GM18498 (cell line): ENCODE data around the gene NUTF2.
A peak's percentile ranks its signal among the peaks of the same experiment; 100 is the strongest.

ENCODE experiments used
- ATAC-seq: cut with Tn5 transposase; IDR thresholded peaks from one replicate; pipeline ENCODE4 v1.9.1; 2021; ENCODE audit warnings: mild to moderate bottlenecking, moderate library complexity; ENCODE audit not compliant: unreplicated experiment

The NUTF2 gene

DNA sequence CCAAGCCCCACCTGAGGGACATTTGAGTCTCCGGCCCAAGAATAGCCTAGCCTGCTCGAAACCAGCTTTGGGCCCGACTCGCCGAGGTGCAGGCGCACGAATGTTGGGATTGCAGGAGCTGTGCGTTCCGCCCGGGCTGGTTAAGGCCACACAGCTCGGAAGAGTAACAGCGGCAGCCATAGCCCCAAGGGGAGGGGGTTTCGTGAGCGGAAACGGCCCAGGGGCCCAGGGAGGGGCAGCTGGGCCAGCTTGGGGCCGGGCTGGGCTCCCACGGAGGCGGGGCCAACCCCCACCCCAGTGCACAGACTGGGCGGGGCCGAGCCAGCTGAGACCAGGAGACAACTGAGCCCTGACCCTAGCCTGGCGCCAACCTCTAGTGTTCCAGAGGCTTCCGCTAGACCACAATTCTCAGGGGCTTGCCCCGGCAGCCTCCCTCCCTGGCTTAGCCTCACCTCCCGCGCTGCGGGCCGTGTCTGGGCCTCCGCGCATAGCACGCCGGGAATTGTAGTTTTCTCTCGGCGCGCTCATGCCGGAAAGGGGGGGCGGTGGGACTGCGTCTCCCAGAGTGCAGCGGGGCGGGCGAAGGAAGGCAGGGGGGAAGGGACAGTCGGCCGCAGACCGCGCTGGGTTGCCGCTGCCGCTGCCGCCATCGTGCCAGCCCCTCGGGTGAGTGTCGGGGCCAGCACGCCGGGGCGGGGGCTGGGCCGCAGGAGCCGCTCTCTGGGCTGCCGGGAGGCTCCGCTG is at the start of gene NUTF2:
NUTF2 (plus strand) TSS at position 614 of the 744 bp plus-strand sequence. CDS start 18,198 bp downstream, outside the sequence.
- peak; percentile 61 for ATAC-seq

DNA sequence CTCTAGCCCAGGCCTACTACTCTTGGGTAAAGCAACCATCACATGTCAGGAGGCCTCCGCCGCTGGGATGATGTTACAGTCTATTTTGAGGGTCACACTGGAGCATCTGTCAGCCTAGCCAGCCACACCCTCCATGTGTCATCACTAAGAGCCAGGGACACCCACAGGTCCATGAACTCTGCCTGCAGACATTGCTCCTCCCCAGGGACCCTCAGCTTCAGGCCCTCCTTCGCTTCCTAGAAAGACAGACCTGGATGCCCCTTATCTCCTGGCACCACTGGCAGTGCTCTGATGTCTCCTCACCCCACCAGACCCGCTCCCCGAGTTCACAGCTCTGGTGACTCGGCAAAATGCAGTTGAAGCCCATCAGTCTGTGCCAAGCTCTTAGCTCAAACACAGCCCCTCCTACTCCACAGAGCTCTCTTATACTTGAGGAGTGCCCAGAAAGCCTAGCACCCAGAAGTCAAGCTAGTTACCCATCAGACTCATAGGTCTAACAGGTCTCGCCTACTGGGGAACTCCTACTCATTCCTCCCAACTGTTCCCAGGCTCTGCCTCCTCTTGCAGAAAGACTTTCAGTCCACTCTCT is 46.3 kb upstream of the NUTF2 start:
- no peak for ATAC-seq

DNA sequence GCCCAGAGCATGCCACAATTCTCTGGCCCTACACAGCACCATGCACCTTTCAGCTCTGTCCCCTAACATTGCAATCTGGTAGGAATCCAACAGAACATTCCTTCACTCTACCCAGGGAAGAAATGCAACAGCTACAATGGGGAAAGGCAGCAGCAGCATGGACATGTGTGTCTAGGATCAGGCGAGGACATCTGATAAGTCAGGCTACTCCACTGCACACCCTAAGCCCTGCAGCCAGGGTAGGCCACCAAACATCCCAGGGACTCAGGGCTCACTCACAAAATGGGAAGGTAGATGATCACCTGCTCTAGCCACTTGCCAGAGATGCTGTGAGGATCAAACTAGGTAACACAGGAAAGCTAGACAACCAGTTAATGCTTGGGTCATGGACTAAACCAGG is 45.5 kb upstream of the NUTF2 start:
- no peak for ATAC-seq

DNA sequence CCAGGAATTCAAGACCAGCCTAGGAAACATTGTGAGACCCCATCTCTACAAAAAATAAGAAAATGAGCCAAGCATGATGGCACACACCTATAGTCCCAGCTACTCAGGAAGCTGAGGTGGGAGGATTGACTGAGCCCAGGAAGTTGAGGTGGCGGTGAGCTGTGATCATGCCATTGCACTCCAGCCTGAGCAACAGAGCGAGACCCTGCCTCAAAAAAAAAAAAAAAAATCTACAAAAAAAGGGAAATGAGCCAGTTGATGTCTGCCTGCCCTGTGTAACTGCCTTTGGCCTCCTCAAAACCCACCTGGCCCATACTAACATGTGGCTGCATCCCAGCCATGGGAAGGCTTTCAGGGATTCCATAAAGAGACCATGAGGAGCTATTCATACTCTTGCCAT is 44.9 kb upstream of the NUTF2 start:
- ATAC-seq = no peak

DNA sequence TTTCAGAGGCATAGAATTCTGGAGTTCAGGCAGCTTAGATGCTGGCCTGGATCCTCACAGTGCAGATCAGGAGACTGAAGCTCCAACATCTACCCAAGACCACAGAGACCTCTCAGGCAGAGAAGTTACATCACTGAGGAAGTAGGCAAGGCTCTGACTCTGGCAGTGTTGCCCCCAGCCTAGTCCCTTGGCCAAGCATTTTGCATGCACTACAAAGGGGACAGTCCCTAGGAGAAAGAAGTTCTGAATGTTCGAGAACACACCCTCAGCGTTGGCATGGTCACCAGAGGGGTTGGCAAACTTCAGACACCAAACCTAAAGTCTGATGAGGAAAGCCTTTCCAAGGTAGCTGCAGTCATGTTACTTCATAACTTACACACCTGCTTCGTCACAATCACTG is 42.8 kb upstream of the NUTF2 start:
- ATAC-seq = no peak

DNA sequence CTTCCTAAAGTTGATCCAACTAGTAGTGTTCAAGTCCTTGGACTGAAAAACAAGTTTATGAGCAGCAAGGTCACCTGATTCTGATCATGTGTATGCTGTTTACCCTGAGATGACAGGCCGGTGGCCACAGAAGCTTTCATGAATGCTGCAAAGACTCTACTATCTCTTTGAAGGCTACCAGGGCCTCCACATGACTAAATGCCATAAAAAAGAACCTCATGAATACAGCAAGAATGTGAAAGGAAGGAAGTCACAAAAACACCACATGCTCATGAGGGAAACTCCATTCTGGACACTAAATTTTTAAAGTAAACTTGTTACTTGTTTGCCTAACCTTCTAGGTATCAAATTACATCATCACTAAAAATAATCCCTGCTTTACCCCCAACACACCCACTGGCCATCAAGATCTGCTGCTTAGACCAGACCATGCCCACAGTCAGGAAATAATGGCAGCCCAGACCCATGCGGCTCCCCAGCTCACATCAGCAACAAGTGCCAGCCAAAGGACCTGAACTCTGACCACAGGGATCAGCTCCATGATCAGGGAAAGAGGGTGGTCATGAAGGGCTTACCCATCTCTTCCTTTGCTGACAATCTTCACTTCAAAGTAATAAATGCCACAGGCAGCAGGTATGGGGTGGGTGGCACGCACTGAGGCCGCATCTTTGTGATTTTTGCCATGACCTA is 41.7 kb upstream of the NUTF2 start:
- no peak for ATAC-seq

DNA sequence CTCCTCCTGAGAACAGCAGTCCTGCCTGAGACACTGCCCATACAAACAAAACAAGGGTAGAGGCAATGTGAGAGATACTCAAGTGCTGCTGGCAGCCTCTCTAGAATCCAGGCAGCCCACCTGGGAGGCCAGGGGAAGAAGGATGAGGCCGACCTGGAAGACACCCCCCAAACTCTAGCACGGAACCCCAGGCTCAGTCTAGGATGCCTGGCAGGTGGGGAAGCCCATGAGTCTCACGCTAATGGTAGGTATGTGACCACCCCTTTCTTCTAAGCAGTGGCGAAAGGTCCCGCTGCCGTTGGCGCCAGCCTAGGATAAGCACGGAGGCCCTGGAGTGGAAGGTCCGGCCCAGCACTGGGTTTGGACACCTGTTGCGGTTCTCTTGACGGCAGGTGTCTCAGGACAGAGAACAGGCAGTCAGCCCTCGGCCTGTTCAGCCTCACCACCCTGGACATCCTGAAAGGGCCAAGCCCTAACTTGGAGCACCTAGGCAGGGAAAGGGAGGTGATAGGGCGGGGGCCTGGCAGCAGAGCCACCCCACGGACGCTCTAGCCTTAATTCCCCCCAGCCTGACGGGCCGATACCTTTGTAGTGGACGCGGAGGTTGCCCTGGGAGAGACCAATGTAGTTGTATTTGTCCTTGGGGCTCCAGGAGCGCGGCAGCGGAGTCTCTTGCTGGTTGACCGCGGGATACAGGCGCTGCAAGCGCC is 40.9 kb upstream of the NUTF2 start:
- ATAC-seq = peak; percentile 1

DNA sequence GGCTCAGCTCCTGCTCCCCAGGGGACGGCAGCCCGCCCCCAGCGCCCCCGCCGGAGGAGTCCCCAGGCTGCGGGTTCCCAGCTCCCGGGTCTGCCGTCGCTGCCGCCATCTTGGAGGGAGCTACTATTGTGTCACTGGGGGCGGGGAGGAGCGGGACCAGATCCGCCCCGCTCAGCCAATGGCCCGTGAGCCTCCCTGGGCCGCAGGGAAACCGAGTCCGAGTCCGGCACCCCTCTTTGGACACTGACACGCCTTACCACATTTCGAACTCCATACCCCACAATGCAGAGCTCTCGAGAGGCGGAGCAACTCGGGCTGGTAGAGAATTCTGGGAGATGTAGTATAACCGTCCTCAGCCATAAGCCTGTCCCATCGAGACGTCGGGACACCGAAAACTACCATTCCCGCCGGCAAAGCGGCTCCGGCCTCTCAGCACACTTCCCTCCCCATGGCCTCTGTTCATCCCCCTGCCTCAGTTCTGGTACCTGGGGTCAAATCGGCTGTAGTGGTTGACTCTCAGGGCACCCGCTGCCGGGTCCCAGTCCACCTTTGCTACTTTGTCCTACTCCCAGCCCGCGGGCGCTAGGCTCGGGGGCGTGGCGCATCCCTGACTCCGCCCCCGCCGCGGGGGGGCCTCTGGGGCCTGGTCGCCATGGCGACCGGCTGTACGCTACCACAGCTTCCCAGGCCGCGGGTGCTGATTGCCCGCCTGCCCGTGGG is 40.1 kb upstream of the NUTF2 start, which contains the start of the genes RANBP10 and TSNAXIP1:
RANBP10 (minus strand) TSS at position 133 of the 720 bp plus-strand sequence; CDS start at position 109, 24 bp downstream.
TSNAXIP1 (plus strand) TSS at position 462 of the 720 bp plus-strand sequence. CDS start 261 bp downstream, outside the sequence.
- peak; percentile 90 for ATAC-seq

DNA sequence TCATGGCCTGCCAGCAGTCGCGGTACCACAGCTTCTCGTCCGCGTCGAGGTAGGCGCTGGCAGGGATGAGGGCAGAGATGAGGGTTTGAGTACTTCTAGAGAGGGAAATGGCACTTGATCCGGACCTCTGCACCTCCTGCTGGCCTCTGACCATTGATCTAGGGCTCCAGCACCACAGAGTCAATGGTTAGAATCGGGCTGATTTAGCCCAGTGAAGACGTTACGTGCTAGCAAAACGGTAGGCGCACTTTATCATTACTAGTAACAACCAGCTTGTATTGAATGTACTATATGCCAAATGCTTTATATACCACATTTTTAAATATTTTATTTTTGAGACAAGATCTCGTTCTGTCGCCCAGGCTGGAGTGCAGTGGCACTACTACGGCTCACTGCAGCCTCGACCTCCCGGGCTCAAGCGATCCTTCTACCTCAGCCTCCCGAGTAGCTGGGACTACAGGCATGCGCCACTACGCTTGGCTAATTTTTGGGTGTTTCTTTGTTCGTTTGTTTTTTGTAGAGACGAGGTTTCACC is 39.5 kb upstream of the NUTF2 start:
- no peak for ATAC-seq

DNA sequence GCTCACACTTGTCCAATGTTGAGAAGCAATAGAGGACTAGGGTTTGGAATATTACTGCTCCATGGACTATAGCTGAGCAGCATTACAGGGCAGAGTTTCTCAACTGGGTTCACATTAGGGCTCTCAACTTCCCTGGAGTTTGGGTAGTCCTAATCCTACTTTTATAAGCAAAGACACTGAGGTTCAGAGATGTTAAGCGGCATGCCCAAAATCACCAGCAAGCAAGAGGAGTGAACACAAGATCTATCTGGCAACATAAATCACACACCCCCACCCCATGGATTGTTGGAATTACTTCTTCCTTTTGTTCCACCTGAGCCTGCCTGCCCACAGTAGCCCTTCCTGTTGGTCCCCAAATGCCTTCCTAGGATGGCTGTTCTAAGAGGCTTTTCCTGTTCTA is 34.8 kb upstream of the NUTF2 start:
- no peak for ATAC-seq

DNA sequence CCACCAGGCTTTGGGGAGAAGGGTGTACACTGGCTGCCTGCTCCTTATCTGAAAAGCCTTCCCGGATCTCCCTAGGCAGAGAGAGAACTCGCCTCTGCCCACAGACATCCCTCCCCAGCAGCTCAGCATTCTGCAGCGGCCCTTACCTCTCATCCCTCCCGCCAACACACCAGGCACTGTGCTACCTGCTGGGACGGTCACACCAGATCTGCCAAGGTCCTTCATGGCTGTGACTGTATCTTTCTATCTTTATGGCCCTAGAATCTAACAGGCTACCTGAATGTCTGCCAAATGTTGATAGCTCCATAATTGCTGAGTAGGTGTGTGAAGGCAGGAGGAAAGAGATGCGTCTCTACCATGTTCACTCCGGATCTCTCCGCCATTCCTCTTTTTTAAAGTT is 32.2 kb upstream of the NUTF2 start:
- no peak for ATAC-seq

DNA sequence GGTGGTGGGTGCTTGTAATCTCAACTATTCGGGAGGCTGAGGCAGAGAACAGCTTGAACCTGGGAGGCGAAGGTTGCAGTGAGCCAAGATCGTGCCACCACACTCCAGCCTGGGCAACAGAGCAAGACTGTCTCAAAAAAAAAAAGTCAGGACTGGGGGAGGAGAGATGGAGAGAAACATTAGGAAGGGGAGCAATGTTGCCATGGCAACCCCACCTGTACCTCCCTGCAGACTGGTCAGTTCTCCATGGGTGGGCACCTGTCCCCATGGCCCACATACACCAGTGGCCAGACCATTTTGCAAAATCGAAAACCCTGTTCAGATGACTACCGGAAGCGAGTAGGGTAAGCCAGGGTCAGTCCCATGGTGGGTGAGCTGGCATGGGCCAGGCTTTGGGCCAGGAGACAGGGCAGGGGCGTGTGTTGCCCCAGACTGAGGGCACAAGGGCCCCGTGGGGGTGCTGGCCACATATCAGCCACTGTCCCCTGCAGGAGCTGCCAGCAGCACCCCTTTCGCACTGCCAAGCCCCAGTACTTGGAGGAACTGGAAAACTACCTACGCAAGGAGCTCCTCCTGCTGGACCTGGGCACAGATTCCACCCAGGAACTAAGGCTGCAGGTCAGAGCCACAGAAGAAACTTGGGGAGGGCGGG is 26.0 kb upstream of the NUTF2 start:
- ATAC-seq = no peak

DNA sequence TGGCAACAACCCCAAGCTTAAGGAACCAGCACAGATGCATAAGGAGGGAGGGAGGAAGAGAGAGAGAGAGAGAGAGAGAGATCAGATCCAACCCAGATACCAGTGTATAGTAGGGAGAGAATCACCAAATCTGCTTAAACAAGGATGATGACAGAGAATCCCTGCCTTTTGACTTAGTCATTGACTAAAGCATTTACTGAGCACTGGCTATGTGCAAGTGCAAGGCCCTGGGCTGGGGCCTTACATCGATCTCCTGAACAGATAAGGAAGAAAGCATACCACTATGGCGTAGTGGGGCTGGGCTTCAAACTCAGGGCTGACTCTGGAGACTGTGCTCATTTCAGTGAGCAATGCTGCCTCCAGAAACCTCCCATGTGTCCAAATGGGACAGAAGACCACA is 24.2 kb upstream of the NUTF2 start:
- no peak for ATAC-seq

DNA sequence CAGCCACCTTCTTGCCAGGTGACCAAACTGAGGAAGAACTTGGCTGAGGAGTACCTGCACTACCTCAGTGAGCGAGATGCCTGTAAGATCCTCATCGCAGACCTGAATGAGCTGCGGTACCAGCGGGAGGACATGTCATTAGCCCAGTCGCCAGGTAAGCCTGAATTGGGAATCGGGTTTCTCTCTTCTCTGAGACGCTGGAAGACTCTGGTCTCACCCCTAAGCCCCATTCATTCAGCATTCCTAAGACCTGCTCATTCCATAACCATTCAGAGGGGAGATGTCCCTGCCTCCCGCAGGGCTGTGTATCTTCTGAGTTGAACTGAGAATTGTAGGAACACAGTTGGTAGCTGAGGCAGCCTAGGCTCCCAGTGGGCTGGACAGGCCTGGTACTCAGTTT is 21.6 kb upstream of the NUTF2 start:
- no peak for ATAC-seq

DNA sequence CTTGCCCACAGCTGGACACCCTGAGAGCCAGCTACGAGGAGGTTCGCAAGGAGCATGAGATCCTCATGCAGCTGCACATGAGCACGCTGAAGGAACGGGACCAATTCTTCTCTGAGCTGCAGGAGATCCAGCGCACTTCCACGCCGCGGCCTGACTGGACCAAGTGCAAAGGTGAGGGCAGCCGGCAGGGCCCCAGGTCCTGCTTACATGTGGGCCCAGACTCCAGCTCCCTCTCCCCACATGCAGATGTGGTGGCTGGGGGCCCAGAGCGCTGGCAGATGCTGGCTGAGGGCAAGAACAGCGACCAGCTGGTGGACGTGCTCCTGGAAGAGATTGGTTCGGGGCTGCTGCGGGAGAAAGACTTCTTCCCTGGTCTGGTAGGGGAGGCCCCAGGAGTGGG is 20.8 kb upstream of the NUTF2 start:
- ATAC-seq = no peak

DNA sequence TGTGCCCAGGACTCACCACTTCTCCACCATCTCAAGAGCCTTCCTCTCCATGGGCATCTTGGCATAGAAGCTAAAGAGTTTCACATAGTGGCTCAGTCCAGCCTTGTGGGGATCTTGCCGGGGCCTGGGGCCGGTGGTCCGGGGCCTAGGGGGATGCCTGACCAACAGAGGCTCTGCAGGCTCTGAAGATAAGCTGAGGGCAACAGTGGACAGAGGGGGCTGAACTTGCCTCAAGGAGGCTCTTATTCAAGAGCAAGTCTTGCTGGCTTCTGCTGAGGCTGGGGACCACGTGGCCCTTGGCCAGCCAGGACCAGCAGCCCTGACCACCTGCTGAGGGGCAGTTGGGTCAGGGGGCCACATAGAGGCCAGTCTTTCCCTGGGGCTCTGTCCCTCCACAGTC is 18.1 kb upstream of the NUTF2 start:
- ATAC-seq = no peak

DNA sequence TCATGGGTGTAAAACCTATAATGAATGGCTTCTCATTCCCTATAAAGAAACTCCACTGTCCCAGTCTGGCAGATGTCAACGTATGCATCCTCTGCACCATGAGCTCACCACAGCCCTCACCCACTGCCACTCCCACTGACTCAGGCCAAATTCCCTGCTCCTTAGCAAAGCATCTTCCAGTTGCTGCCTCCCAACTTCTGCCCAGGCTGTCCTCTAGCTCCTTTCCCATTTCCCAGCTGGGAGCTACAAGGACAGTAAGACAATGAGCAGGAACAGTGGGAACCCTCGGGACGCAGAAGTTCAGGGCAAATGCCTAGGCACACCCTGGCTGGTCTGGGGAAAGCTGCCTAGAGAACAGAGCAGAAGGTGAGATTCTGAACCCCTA is 13.7 kb upstream of the NUTF2 start:
- ATAC-seq = no peak

DNA sequence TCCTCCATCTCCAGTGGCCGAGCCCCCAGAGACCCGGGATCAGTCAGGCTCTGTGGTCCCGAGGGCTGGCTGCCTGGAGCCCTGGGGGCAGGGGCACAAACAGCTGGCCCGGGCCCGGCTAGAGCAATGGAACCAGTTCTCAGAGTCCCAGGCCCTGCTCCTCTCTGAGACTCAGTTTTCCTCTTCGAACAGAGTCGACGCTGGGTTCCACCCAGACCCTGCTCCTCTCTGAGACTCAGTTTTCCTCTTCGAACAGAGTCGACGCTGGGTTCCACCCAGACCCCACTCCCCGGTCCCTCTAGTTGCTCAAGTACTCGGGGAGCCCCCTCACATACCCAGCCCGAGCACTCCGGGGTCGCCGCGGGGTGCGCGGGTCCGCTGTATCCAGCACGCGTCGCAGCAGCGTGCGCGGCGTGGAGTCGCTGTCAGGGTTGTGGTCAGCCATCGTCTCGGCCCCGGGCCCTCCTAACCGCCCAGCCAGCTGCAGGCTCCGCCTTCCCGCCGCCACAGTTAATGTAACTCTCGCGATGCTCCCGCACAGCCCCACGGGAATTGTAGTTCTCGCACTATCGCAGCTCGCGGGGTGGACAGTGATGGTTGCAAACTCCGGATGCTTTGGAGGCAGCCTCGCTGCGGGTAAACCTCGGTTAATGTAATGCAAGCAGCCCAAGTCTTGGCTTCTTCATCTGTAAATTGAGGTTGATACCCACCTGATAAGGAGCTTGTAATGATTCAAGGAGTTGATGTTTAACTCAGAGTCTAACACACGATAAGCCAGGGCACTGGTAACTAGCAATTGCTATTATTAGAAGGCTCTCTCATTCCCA is 13.1 kb upstream of the NUTF2 start:
- ATAC-seq = peak; percentile 97

DNA sequence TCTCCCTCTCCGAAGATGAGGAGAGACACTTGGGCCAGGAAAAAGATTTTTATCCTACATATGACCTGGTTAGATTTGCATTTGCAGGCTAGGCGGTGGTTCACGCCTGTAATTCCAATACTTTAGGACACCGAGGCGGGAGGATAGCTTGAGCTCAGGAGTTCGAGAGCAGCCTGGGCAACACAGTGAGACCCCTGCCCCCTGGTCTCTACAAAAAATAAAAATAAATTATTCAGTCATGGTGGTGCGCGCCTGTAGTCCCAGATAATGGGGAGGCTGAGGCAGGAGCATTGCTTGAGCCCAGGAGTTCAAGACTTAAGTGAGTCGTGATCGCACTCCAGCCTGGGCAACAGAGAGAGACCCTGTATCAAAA is 12.5 kb upstream of the NUTF2 start:
- ATAC-seq = no peak
